ENCODE results near the gene ZSCAN29.

Gene ZSCAN29

DNA sequence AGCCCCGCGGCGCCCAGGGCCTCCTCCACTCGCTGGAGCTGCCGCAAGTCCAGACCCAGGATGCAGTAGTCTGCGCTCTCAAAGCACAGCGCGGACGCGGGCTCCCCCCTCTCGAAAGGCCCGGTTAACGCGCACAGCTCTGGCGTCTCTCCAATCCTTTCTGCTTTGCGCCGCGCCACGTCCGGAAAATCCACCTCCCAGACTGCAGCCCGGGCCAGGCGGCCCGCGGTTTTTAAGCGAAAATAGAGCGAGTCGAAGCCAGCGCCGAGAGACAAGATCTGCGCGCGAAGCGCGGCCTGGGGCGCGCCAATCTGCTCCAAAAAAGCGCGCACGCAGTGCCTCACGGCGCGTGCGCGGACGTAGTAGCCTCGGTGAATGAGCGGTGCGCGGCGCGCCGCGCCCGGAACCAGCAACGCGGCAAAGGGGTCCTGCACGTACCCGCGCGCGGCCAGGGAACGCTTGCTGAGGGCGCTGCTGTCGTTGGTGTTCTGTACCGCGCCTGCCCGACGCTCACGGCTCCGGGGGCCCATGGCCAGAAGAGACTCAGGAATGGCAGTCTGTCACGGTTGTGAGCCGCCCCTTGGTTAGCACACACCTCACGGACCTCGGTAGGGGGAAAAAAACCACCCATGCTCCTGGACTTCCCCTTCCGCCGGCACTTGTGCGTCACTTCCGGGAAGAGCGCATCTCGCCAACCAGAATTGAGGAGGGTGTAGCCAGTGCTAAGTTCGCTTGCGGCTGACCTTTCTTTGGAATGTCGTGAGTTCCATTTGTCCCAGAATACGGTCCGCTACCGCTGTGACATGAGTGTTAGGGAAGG, 40.7 kb downstream of the ZSCAN29 start, which contains the start of gene LCMT2:
LCMT2 (minus strand) TSS at position 614 of the 820 bp plus-strand sequence; CDS start at position 530, 84 bp downstream.
- DNase-seq (ENCODE audit: extremely low spot score), result peak; percentile 85
- CTCF ChIA-PET, result no interaction called here
- TF ChIP-seq L3MBTL2 (conservative IDR thresholded peaks at IDR 0.05) (peak; percentile 87), ELF4 (IDR thresholded peaks at IDR 0.05) (peak; percentile 57), ARNT (IDR thresholded peaks at IDR 0.05) (no peak), HDGF (IDR thresholded peaks at IDR 0.05; ENCODE audit: borderline replicate concordance) (no peak), ZNF384 (IDR thresholded peaks at IDR 0.05) (0 out of 2 replicates have a peak, but pooled peaks have one; percentile 14), FOXK2 (IDR thresholded peaks at IDR 0.05) (no peak)
- POLR2A ChIA-PET, result interaction anchor here (0.8 to 1.0 kb wide), 2 partner anchors 24 to 40 kb away, joined by 3 read pairs; partner anchors contain the start of genes TUBGCP4 and ZSCAN29

DNA sequence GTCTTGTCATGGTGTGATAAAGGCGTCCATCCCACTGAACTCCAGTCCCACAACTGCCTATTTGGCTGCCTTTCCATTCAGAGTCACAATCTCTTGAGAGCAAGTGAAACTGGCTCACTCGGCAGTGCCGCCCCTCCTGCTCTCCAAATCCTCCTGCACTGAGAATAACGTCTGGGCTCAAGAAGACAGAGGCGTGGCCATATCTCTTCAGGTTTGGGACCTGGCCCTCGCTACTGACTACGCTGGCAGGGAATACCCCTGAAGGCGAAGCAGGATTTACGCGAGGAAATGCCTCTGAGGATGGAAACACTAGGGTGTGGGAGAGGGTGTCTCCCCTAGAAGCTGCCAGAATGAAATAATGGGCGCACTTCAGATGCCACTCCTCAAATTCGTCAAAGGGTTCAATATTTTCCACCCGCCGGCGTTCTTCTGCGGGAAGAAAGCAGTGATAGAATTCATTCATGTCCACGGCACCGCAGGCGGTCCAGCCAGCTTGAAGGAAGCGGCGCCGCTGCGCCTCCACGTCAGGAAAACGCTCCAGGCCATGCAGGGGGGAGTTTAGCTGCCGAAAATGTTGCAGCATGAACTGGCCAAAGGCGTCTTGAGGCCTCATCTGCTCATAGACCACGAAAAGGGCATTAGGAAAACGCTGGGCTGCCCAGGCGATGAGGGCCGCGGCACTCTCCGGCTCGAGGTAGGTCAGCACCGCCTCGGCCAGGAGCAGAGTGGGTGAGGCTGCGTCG, 41.5 kb downstream of the ZSCAN29 start:
- peak; percentile 10 for DNase-seq (ENCODE audit: extremely low spot score)
- ChIA-PET POLR2A (interaction anchor here (0.7 to 1.0 kb wide), 3 partner anchors 23 to 41 kb away, joined by 3 read pairs; partner anchors contain the start of genes TUBGCP4 and ZSCAN29), CTCF (no interaction called here)
- TF ChIP-seq CTBP1 (IDR thresholded peaks at IDR 0.05; ENCODE audit: borderline replicate concordance) (no peak), LEF1 (IDR thresholded peaks at IDR 0.05; ENCODE audit: borderline replicate concordance) (no peak), FOXK2 (IDR thresholded peaks at IDR 0.05) (no peak), NFRKB (IDR thresholded peaks at IDR 0.05) (no peak), ARNT (IDR thresholded peaks at IDR 0.05) (no peak), FOXA1 (IDR thresholded peaks at IDR 0.05) (no peak), HDGF (IDR thresholded peaks at IDR 0.05; ENCODE audit: borderline replicate concordance) (no peak), L3MBTL2 (conservative IDR thresholded peaks at IDR 0.05) (no peak), ELF4 (IDR thresholded peaks at IDR 0.05) (no peak), SUZ12 (IDR thresholded peaks at IDR 0.05) (no peak), FOXM1 (IDR thresholded peaks at IDR 0.05; ENCODE audit: borderline replicate concordance) (no peak), BHLHE40 (IDR thresholded peaks at IDR 0.05; ENCODE audit: borderline replicate concordance) (no peak), ZNF384 (IDR thresholded peaks at IDR 0.05) (no peak), TARDBP (IDR thresholded peaks at IDR 0.05) (no peak), SP1 (IDR thresholded peaks at IDR 0.05) (no peak)
- TF ChIP-seq, protein P1, sequence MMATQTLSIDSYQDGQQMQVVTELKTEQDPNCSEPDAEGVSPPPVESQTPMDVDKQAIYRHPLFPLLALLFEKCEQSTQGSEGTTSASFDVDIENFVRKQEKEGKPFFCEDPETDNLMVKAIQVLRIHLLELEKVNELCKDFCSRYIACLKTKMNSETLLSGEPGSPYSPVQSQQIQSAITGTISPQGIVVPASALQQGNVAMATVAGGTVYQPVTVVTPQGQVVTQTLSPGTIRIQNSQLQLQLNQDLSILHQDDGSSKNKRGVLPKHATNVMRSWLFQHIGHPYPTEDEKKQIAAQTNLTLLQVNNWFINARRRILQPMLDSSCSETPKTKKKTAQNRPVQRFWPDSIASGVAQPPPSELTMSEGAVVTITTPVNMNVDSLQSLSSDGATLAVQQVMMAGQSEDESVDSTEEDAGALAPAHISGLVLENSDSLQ (IDR thresholded peaks at IDR 0.05), result no peak

DNA sequence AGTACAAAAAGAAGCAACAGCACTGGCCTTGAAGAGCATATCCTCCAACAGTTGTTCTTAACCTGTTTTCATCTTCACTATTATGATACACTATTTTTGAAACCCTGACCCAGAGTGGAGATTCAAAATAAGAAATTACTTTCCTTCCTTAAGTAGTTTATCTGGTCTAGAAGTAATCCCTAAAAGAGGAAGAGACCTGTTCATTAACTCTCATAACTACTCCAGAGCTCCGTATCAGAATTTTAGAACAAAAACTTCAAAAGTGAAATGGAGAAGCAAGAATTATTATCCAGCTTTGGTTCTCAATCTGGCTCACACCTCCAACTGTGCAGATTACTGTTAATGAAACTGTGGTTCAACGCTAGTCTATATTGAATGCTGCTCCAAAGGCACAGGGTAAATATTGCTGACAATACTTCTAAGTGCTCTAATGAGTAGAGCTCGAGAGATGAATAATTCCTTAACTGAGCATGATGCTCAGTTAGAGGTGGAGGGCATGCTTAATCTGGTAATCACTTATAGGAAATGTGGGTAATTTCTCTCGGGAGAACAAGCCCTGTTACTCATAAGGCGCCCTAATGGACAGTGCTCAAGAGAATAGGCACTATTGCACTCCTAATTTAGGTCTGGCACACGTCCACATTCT, 45.7 kb downstream of the ZSCAN29 start:
- DNase-seq (ENCODE audit: extremely low spot score), result no peak
- ChIA-PET CTCF (interaction anchor here (0.6 to 0.9 kb wide), 2 partner anchors 23 to 39 kb away, joined by 4 read pairs; partner anchors contain the start of gene TGM7), POLR2A (no interaction called here)
- TF ChIP-seq LEF1 (IDR thresholded peaks at IDR 0.05; ENCODE audit: borderline replicate concordance) (no peak), SUZ12 (IDR thresholded peaks at IDR 0.05) (no peak), FOXM1 (IDR thresholded peaks at IDR 0.05; ENCODE audit: borderline replicate concordance) (no peak), ZNF384 (IDR thresholded peaks at IDR 0.05) (no peak), TARDBP (IDR thresholded peaks at IDR 0.05) (no peak), FOXK2 (IDR thresholded peaks at IDR 0.05) (no peak), NFRKB (IDR thresholded peaks at IDR 0.05) (no peak), CTBP1 (IDR thresholded peaks at IDR 0.05; ENCODE audit: borderline replicate concordance) (no peak), ARNT (IDR thresholded peaks at IDR 0.05) (no peak), BHLHE40 (IDR thresholded peaks at IDR 0.05; ENCODE audit: borderline replicate concordance) (no peak), FOXA1 (IDR thresholded peaks at IDR 0.05) (no peak), SP1 (IDR thresholded peaks at IDR 0.05) (no peak), L3MBTL2 (conservative IDR thresholded peaks at IDR 0.05) (no peak), HDGF (IDR thresholded peaks at IDR 0.05; ENCODE audit: borderline replicate concordance) (no peak)
- TF ChIP-seq, protein P1 (IDR thresholded peaks at IDR 0.05), result no peak

DNA sequence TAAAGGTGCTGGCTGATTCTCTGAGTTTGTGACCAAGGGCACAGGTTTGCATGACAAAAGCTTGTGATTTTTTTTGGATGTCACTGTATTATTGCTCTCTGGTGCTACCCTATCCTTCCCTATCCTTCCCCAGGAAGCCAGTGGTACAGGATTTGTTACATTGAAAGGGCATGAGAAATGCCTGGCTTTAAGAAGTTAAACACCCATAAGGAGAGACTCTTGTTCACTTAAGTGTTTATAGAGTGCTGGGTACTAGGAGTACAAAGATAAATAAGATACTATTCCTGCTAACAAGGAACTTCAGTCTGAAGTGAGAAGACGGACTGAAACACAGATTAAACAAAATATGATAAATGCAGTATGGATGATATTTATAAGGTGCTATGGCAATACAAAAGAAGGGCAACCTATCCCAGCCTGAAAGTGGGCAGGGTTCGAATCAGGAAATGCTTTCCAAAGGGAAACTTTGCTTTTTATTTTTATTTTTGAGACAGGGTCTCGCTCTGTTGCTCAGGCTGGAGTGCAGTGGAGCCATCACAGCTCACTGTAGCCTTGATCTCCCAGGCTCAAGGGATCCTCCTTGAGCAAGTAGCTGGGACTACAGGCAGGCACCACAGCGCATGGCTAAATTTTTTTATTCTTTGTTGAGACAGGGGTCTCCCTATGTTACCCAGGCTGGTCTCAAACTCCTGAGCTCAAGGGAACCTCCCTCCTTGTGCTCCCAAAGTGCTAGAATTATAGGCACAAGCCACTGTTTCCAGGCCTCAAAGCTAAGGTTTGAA, 51.7 kb downstream of the ZSCAN29 start:
- CTCF ChIA-PET, result no interaction called here
- TF ChIP-seq ELF4 (IDR thresholded peaks at IDR 0.05) (no peak), HDGF (IDR thresholded peaks at IDR 0.05; ENCODE audit: borderline replicate concordance) (no peak)
- POLR2A ChIA-PET, result no interaction called here

DNA sequence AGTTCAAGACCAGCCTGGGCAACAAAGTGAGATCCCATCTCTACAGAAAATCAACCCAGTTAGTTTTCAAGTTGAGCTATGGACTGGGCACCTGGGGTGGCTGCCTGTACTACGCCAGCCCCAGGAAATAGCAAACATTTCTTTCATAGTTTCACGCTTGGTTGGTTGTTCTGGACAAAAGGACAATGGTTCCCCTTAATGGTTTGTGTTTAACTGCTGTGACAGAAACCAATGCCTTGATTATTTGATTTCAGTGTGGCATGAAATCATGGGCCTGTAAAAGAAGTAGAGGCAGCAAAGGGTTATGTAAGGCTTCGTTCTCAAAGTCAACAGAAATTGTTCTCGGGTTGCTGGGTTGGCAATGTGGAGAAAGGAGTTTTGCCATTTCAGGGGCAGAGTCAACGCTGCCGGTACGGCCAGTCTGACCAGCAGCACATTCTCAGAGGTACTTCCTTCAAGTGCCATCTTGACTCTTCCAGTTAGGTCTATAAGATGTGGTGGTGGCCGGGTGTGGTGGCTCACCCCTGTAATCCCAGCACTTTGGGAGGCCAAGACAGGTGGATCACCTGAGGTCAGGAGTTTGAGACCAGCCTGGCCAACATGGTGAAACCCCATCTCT, 53.2 kb downstream of the ZSCAN29 start:
- POLR2A ChIA-PET, result no interaction called here
- no peak for TF ChIP-seq SP1 (IDR thresholded peaks at IDR 0.05)
- no peak for TF ChIP-seq NFRKB (IDR thresholded peaks at IDR 0.05)
- TF ChIP-seq LEF1 (IDR thresholded peaks at IDR 0.05; ENCODE audit: borderline replicate concordance), result no peak
- no peak for TF ChIP-seq ZNF384 (IDR thresholded peaks at IDR 0.05)
- no peak for TF ChIP-seq FOXA1 (IDR thresholded peaks at IDR 0.05)
- TF ChIP-seq, protein P1 (IDR thresholded peaks at IDR 0.05), result no peak
- no peak for DNase-seq (ENCODE audit: extremely low spot score)
- CTCF ChIA-PET, result interaction anchor here (0.7 kb wide), 1 partner anchor 96 kb away, joined by 6 read pairs; no protein-coding TSS in a partner anchor

More for the DNA sequence above, 51.7 kb downstream of the ZSCAN29 start:
- no peak for DNase-seq (ENCODE audit: extremely low spot score)

Data from HEK293T (cell line).